Transverse colon (tissue), 3 donors: Measurements from ENCODE around the gene C2orf80.

ENCODE experiments used
- EP300 ChIP-seq: sonication (generic); formaldehyde crosslinking; IDR thresholded peaks from one replicate; pipeline ENCODE4 v1.6.1; 2017; ENCODE audit warnings: antibody characterized with exemption, low read depth
- POLR2AphosphoS5 ChIP-seq, 3 donors: sonication (generic); formaldehyde crosslinking; IDR thresholded peaks; one replicate each; pipeline ENCODE4 v1.6.1; 2016; ENCODE audit warnings: antibody characterized with exemption in 3 of 3

GRCh38 chr2:208172125-208172524 is 17.7 kb downstream of the C2orf80 start:
- TF ChIP-seq EP300 (no peak), POLR2AphosphoS5 (IDR thresholded peaks at IDR 0.05) (no peak)
